B cell (primary cell): Measurements from ENCODE around the gene SP7. TPM values are rescaled to one million over a fixed set of nuclear protein-coding genes. Genes with fewer than 3 reads are reported as not detected.
A peak's percentile ranks its signal among the peaks of the same experiment; 100 is the strongest.

ENCODE experiments used
- ATAC-seq: fragments of 200-7000 bp; cut with Tn5 transposase; one replicate; pipeline ENCODE4 v1.10.0; 2021; ENCODE audit warnings: low read depth, mild to moderate bottlenecking, moderate number of reproducible peaks, moderate library complexity
- CTCF ChIA-PET: fragments of 350-600 bp; sonication (Branson Sonifier 250); formaldehyde crosslinking; loops from one replicate; lab custom pipeline; 2021; ENCODE audit warnings: antibody characterized with exemption, inconsistent platforms; lab: Charles Lee
- POLR2A ChIA-PET: fragments of 350-600 bp; sonication (Branson Sonifier 250); formaldehyde crosslinking; loops from one replicate; lab custom pipeline; 2021; ENCODE audit warnings: antibody characterized with exemption; lab: Charles Lee
- DNase-seq: peaks from one replicate; pipeline ENCODE4 v3.0.0; 2013
- H2AFZ ChIP-seq: 2 replicates; pipeline ENCODE4 v1.6.1; 2012; ENCODE audit warnings: mild to moderate bottlenecking, low read depth, low read length; ENCODE audit not compliant: insufficient read depth, poor library complexity, severe bottlenecking
- H3K27ac ChIP-seq, 2 donors: 1 replicate in 1 of 2; 2 replicates in 1 of 2; pipeline ENCODE4 v1.5.1; 2012 to 2013; ENCODE audit warnings: low read length in 2 of 2, mild to moderate bottlenecking in 2 of 2, moderate library complexity in 1 of 2
- H3K27me3 ChIP-seq, 4 experiments: fragments of 200-600 bp in 1 of 4; sonication (generic) in 1 of 4; replicated peaks in 1 of 4; 1 replicate in 2 of 4; 2 replicates in 2 of 4; pipeline versions ENCODE4 v1.6.1 to v1.7.0; 2013 to 2016; ENCODE audit warnings: low read length in 3 of 4, mild to moderate bottlenecking in 2 of 4, mixed read lengths in 1 of 4, moderate library complexity in 1 of 4; ENCODE audit not compliant: insufficient read depth in 4 of 4, control insufficient read depth in 3 of 4; ENCODE audit errors: control extremely low read depth in 1 of 4
- H3K36me3 ChIP-seq, 2 experiments: replicated peaks in 1 of 2; 1 replicate in 1 of 2; 2 replicates in 1 of 2; pipeline versions ENCODE4 v1.6.1 to v1.7.1; 2013; ENCODE audit warnings: low read length in 1 of 2; ENCODE audit not compliant: insufficient read depth in 2 of 2, control insufficient read depth in 1 of 2; ENCODE audit errors: control extremely low read depth in 1 of 2, extremely low read depth in 1 of 2
- H3K4me1 ChIP-seq, 2 donors: fragments of 200-600 bp in 1 of 2; sonication (generic) in 1 of 2; 1 replicate in 1 of 2; 2 replicates in 1 of 2; pipeline versions ENCODE4 v1.5.1 to v1.6.1; 2013 to 2017; ENCODE audit warnings: low read length in 2 of 2; ENCODE audit not compliant: control insufficient read depth in 2 of 2, insufficient read depth in 2 of 2
- H3K4me2 ChIP-seq: replicated peaks from 2 replicates; pipeline ENCODE3; 2012; ENCODE audit warnings: mild to moderate bottlenecking, low read depth, low read length; ENCODE audit not compliant: poor library complexity, severe bottlenecking
- H3K4me3 ChIP-seq, 5 experiments: fragments of 200-600 bp in 1 of 5; sonication (generic) in 1 of 5; 1 replicate in 3 of 5; 2 replicates in 2 of 5; pipeline versions ENCODE4 v1.5.1 to v1.7.0; 2011 to 2016; ENCODE audit warnings: low read length in 4 of 5, mild to moderate bottlenecking in 4 of 5, low read depth in 2 of 5, control low read depth in 1 of 5, moderate library complexity in 1 of 5; ENCODE audit not compliant: insufficient read depth in 1 of 5; ENCODE audit errors: control extremely low read depth in 1 of 5, extremely low read depth in 1 of 5
- H3K79me2 ChIP-seq: fragments of 200-600 bp; sonication (generic); one replicate; pipeline ENCODE4 v1.6.0; 2016; ENCODE audit warnings: low read length; ENCODE audit not compliant: control insufficient read depth, insufficient read depth
- H3K9ac ChIP-seq: fragments of 200-600 bp; sonication (generic); 2 replicates; pipeline ENCODE4 v1.6.1; 2017; ENCODE audit warnings: mild to moderate bottlenecking, low read length, moderate library complexity
- H3K9me3 ChIP-seq, 3 donors: one replicate each; pipeline versions ENCODE4 v1.6.1 to v1.7.1; 2013; ENCODE audit warnings: low read length in 2 of 3; ENCODE audit not compliant: control insufficient read depth in 2 of 3, insufficient read depth in 1 of 3; ENCODE audit errors: control extremely low read depth in 1 of 3
- H4K20me1 ChIP-seq: 2 replicates; pipeline ENCODE4 v1.6.0; 2012; ENCODE audit warnings: mild to moderate bottlenecking, low read length; ENCODE audit not compliant: insufficient read depth, control insufficient read depth, poor library complexity, severe bottlenecking
- H3K27ac Mint-ChIP-seq: one replicate; pipeline ENCODE4 v1.8.0; 2021; ENCODE audit warnings: mixed read lengths
- H3K27me3 Mint-ChIP-seq: one replicate; pipeline ENCODE4 v1.8.0; 2021; ENCODE audit warnings: mixed read lengths
- H3K4me1 Mint-ChIP-seq: one replicate; pipeline ENCODE4 v1.8.0; 2021; ENCODE audit warnings: mixed read lengths
- H3K4me3 Mint-ChIP-seq: one replicate; pipeline ENCODE4 v1.8.0; 2021; ENCODE audit warnings: mixed read lengths
- H3K9me3 Mint-ChIP-seq: one replicate; pipeline ENCODE4 v1.8.0; 2022; ENCODE audit warnings: mixed read lengths; ENCODE audit not compliant: insufficient read depth
- CTCF ChIP-seq: fragments of 200-600 bp; IDR thresholded peaks from one replicate; pipeline ENCODE4 v1.8.0; 2022; ENCODE audit warnings: antibody characterized with exemption, mild to moderate bottlenecking
- EZH2 ChIP-seq: IDR thresholded peaks from 2 replicates; pipeline ENCODE4 v1.6.1; 2012; ENCODE audit warnings: borderline replicate concordance, low read depth, mild to moderate bottlenecking, moderate library complexity, low read length; ENCODE audit not compliant: insufficient read depth, poor library complexity, severe bottlenecking
- WGBS: methylation state at CpG from one replicate; pipeline ENCODE4 v1.1.5; 2013; ENCODE audit warnings: missing lambda C conversion rate; ENCODE audit not compliant: insufficient coverage; 5-methylcytosine and 5-hydroxymethylcytosine counted together
- intact Hi-C: fragments of 100-400 bp; cut with micrococcal nuclease; formaldehyde crosslinking; loops from one replicate; pipeline ENCODE4 v1.10.0; 2022
- polyA plus RNA-seq: library from polyadenylated mRNA; depleted of rRNA; stranded (reverse); fragments of >200 nt; gene quantifications from 2 replicates; pipeline ENCODE4 v1.2.3, GENCODE V29; 2012
- total RNA-seq, 2 donors: library from RNA; stranded (reverse); fragments of 120-200 nt in 1 of 2; gene quantifications; 1 replicate in 1 of 2; 2 replicates in 1 of 2; pipeline versions ENCODE4 v1.2.3 to v1.2.4, GENCODE V29; 2013 to 2022

The SP7 gene
- total and polyA plus RNA-seq, 2 donors (not counting 1 experiment from before 2014, with no cell fraction given): 0.34 TPM; not detected in 1

DNA sequence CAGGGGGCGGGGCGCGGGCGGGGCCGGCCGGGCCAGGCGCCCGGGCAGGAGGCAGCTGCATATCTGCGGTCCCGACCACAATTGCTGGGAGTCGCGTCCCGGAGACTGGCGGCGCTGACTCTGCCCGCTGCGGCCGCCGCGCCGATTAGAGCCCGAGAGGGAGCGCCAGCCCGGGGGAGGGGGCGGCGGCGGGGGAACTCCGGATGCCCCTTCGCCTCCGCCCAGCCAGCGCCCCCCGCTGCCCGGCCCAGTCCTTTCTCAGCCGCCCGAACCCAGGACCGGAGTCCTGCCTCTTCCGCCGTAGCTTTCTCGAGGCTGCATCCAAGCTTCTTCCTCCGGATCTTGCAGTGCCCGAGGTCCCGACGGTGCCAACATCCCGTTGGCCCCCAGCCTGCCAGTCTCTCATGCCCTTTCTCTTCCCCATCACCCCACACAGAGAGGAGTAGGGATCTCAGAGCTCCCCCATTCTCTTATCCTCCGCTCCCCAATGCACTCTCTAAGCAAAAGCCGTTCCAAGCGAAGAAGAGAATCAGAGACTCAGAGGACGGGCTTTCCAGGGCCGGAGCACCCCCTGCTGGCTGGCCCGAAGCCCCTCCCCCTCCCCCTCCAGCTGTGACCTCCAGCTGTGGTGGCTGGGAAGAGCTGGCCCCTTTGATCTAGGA is 8.8 kb upstream of the SP7 start:
- under 1% methylated on average over 47 of the region's 50 CpGs for WGBS
- TF ChIP-seq EZH2 (no peak), CTCF (peak; percentile 72)

GRCh38 chr12:53344487-53344823 is 8.3 kb upstream of the SP7 start:
- Histone ChIP-seq H3K9me3 (no peaks in the 10 kb centered on the region), H2AFZ (peak overlapping the region; percentile 68), H3K4me2 (peak overlapping the region; percentile 99), H4K20me1 (no peaks in the 10 kb centered on the region), H3K27me3 (peaks cover 0 to 2% (median 0%) of the 10 kb centered on the region in 4 experiments), H3K4me1 (peaks cover 6 to 13% of the 10 kb centered on the region in 2 donors), H3K36me3 (no peaks in the 10 kb centered on the region), H3K79me2 (no peaks in the 10 kb centered on the region), H3K4me3 (peak overlapping the region in 3 of 5 experiments; percentile 46 to 68 (median 64)), H3K9ac (peak overlapping the region; percentile 83), H3K27ac (no peak overlapping the region)
- Mint-ChIP-seq H3K4me1 (peaks cover 14% of the 10 kb centered on the region), H3K9me3 (no peaks in the 10 kb centered on the region), H3K27ac (no peak overlapping the region), H3K27me3 (peaks cover 10% of the 10 kb centered on the region), H3K4me3 (peak overlapping the region; percentile 74)
- ChIA-PET CTCF (interaction anchor here (0.6 to 14.3 kb wide), 38 partner anchors 9 to 279 kb away, joined by 3 to 384 read pairs (median 7); partner anchors contain the start of genes AAAS, AMHR2, ESPL1 and NPFF), POLR2A (interaction anchor here (0.5 to 2.6 kb wide), 7 partner anchors 19 to 164 kb away, joined by 3 to 21 read pairs (median 3); partner anchors contain the start of genes AAAS, CSAD, PRR13 and SP1)
- 7% methylated on average over 18 of the region's 19 CpGs for WGBS
- DNase-seq (peak; percentile 29), ATAC-seq (no peak)
- TF ChIP-seq CTCF (no peak), EZH2 (no peak)
- intact Hi-C loops: no loop called here

More for the DNA sequence above, 8.8 kb upstream of the SP7 start:
- DNase-seq (peak; percentile 85), ATAC-seq (peak; percentile 91)
- CTCF ChIA-PET: interaction anchor here (0.6 to 14.3 kb wide), 45 partner anchors 8 to 279 kb away, joined by 3 to 384 read pairs (median 6); partner anchors contain the start of genes AAAS, AMHR2, ESPL1 and NPFF
- Histone ChIP-seq H3K27ac (no peak overlapping the region), H3K9me3 (no peaks in the 10 kb centered on the region), H3K79me2 (no peaks in the 10 kb centered on the region), H3K27me3 (peaks cover 0 to 2% (median 0%) of the 10 kb centered on the region in 4 experiments), H3K4me1 (peaks cover 6 to 13% of the 10 kb centered on the region in 2 donors), H3K36me3 (no peaks in the 10 kb centered on the region), H3K4me3 (peak overlapping the region in 4 of 5 experiments; percentile 46 to 71 (median 66)), H4K20me1 (no peaks in the 10 kb centered on the region), H2AFZ (peak overlapping the region; percentile 98), H3K9ac (peak overlapping the region; percentile 83), H3K4me2 (peak overlapping the region; percentile 99)
- peaks cover 6% of the 10 kb centered on the region for H3K27me3 Mint-ChIP-seq
- POLR2A ChIA-PET: interaction anchor here (0.5 to 2.6 kb wide), 7 partner anchors 19 to 164 kb away, joined by 3 to 21 read pairs (median 3); partner anchors contain the start of genes AAAS, CSAD, PRR13 and SP1
- intact Hi-C loops: loop anchor here (1.0 kb wide), 2 partner anchors 21 to 132 kb away; no protein-coding TSS in a partner anchor
- H3K4me1 Mint-ChIP-seq: peaks cover 14% of the 10 kb centered on the region
- no peaks in the 10 kb centered on the region for H3K9me3 Mint-ChIP-seq
- peak overlapping the region; percentile 85 for H3K27ac Mint-ChIP-seq
- H3K4me3 Mint-ChIP-seq: peak overlapping the region; percentile 100
